C4-2B (cell line): ENCODE results near the gene FBXL2.

Experiments used
- H3K27ac ChIP-seq: fragments of 450-650 bp; 2 replicates; pipeline ENCODE4 v1.5.1; 2017
- ZFX ChIP-seq: fragments of 450-650 bp; IDR thresholded peaks from 2 replicates; pipeline ENCODE4 v1.6.1; 2017
- TF ChIP-seq, protein P1 (sequence below): fragments of 450-650 bp; conservative IDR thresholded peaks from 2 replicates; pipeline ENCODE4 v1.5.1; 2017; ENCODE audit warnings: mild to moderate bottlenecking

FBXL2 gene

DNA sequence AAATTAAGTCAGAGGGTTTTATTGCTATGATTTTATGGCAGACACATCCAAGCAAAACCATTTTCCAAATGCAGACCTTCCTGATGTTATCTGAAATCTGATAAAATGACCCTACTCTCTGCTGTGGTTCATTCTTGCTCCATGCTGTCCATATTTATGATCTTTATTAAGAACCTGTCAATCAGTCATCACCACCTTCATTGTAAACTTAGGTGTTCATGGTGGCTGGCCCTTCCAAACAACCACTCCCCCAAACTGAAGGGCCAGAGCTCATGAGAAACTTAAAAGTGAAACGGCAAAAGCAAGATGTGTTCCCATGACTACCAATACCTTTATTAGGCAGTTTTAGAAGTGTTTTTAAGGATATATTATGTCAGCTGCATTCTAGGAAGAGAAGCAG, 109.4 kb downstream of the FBXL2 start:
- TF ChIP-seq, protein P1, sequence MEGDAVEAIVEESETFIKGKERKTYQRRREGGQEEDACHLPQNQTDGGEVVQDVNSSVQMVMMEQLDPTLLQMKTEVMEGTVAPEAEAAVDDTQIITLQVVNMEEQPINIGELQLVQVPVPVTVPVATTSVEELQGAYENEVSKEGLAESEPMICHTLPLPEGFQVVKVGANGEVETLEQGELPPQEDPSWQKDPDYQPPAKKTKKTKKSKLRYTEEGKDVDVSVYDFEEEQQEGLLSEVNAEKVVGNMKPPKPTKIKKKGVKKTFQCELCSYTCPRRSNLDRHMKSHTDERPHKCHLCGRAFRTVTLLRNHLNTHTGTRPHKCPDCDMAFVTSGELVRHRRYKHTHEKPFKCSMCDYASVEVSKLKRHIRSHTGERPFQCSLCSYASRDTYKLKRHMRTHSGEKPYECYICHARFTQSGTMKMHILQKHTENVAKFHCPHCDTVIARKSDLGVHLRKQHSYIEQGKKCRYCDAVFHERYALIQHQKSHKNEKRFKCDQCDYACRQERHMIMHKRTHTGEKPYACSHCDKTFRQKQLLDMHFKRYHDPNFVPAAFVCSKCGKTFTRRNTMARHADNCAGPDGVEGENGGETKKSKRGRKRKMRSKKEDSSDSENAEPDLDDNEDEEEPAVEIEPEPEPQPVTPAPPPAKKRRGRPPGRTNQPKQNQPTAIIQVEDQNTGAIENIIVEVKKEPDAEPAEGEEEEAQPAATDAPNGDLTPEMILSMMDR, result no peak
- TF ChIP-seq ZFX, result no peak
- no peak overlapping the region for H3K27ac ChIP-seq

DNA sequence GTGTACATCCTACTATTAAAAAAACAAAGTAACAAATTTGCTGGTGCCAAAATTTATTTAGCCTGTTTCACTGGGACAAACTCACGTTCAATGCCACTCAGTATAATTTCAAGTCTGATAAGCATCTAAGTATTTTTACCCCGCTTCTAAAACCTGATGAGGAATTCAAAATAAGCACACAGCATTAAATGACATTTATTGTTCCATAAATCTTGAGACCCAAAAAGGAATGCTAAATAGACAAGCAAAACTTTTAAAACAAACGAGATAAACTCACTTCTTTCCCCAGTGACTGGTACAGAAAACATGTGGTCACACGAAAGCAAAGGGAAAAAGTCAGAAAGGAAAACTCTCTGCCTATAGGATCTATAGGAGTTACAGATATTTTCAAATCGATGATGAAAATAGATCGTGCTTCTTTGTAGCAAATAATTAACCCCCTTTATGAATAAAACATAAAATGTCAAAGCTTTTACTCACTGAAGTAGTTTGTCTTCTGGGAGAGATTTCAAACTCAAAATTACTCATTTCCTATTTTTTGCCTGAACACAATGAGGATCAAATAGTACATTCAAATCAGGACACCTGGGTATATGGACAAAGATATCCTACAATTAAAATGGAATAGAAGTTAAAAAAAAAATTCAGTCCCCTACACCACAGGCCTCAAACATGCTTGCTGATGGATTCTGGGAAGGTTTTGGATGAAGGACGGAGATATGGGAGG, 111.3 kb downstream of the FBXL2 start:
- TF ChIP-seq, protein P1, result no peak
- TF ChIP-seq ZFX, result no peak
- H3K27ac ChIP-seq, result no peak overlapping the region

DNA sequence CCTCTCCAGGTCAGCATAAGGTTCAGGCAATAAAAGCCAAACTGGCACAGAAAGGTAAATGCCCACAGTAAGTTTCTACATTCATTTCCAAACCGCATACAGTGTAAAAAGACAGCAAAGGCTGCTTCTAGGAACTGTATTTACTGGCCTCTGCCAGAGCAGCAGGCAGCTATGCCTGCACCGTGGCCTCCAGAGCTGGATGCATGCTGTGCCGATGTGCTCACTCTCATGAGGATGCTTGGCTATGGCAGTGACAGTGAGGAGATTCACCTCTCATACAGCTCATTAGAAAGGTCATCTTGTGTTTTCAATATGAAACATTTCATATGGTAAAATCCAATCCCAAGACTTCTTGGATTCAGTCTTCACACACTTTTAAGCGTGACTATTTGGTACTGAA, 112.7 kb downstream of the FBXL2 start:
- no peak overlapping the region for H3K27ac ChIP-seq
- TF ChIP-seq, protein P1, result no peak
- no peak for TF ChIP-seq ZFX

DNA sequence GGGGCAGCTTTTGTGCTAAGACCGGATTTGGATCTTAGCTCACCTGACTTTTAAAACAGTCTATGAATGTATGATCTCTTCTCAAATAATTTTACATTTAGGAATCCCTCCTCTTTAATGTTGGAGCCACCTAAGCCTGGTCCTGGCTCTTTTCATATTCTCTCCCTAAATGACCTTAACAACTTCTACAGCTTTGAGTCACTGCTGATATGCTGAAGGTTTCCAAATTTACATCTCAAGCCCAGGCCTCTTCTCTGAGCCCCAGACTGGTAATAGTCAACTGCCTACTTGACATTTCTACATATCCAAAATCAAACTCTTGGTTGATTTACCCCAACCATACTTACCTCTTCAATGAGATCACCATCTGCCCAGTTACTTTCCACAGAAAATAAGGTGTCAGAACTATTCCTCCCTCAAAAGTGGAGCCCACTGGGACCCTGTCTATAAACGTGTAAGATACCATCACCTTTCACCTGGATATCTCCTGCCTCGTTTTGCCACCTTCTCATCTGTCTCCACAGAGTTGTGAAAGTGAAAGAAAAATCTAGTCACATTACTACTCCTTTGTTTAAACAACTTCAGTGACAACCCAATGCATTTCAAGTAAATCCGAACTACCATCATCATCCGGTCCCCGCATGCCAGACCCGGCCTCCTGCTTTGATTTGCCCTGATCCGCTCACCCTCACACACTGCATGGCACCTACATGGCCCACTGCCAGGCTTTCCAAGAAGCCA, 114.2 kb downstream of the FBXL2 start:
- TF ChIP-seq, protein P1, result no peak
- TF ChIP-seq ZFX, result no peak

DNA sequence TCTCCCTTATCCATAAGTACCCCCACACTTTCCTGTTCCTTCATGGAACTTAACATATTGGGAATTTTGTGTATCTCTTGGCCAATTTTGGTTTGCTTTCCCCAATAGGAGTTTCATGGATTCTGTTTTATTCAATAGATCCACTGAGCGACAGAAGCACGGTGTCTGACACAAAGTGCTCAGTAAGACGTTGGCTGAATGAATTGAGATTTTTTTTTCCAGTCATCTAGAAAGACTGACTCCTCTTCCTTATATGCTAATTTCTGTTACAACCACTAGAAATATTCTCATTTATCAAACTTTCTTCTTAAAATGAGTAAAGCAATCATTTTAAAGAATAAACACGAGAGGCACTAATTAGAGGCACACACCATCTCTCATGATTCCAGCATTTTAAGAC, 114.9 kb downstream of the FBXL2 start:
- TF ChIP-seq, protein P1, result no peak
- no peak for TF ChIP-seq ZFX
- H3K27ac ChIP-seq, result no peak overlapping the region

More for the DNA sequence above, 114.2 kb downstream of the FBXL2 start:
- H3K27ac ChIP-seq, result no peak overlapping the region

DNA sequence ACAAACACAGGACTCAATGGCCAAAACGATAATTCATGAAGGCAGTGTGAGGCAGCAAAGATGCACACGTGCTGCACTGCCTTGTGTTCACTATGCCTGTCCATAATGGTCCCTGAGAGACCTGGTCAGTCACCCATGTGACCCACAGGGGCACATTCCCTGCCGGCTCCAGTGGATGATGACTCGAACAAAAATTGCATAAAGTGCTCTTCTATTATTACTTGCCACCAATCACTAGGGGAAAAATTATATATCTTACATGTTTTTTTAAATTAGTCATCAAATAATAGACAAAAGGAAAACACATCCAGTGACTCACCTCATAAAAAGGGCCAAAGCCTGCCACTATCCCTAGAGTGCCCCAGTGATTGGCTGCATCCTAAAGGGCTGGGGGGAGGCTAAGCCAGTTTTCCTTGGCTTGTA, 115.5 kb downstream of the FBXL2 start:
- no peak for TF ChIP-seq ZFX
- TF ChIP-seq, protein P1, result no peak
- no peak overlapping the region for H3K27ac ChIP-seq

DNA sequence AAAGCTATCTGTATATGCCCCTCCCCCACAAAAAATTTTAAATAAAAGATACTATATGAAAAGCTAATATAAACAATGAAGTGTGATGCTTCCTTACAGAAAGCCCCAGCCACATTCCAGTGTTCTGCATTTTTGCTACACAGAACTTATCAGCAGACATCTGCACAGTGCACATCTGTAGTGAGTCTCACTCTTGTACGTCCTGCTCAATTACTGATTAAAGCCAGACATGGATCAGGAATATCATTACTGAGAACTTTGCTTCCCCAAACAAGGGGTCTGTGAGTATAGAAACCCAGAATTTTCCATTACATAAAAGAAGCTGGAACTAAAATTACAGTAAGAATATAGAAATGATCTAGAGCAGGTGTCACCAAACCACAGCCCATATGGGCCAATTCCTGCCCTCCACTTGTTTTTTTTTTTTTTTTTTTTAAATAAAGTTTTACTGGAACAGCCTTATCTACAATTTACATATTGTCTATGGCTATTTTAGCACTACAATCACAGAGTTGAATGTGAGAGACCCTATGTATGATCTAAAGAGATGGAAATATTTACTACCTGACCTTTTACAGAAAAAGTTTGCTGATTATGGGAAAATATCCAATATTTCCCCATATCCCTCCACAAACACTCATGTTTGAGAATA, 117.3 kb downstream of the FBXL2 start:
- TF ChIP-seq, protein P1, result no peak
- no peak for TF ChIP-seq ZFX
- H3K27ac ChIP-seq, result no peak overlapping the region
